HEK293 (cell line): Measurements from ENCODE around the gene ADAMTS16.
A peak's percentile ranks its signal among the peaks of the same experiment; 100 is the strongest.

ENCODE experiments used
- AEBP2 ChIP-seq: fragments of 450-650 bp; formaldehyde crosslinking; IDR thresholded peaks from 2 replicates; pipeline ENCODE4 v1.5.1; 2016; ENCODE audit warnings: missing biosample characterization, missing genetic modification characterization, borderline replicate concordance
- BCL11B ChIP-seq: fragments of 450-650 bp; formaldehyde crosslinking; IDR thresholded peaks from 2 replicates; pipeline ENCODE4 v1.5.1; 2016; ENCODE audit warnings: low read depth, missing biosample characterization, missing genetic modification characterization
- CTCF ChIP-seq: fragments of 450-650 bp; formaldehyde crosslinking; IDR thresholded peaks from 2 replicates; pipeline ENCODE4 v1.5.1; 2016; ENCODE audit warnings: missing biosample characterization, missing genetic modification characterization
- HOXC10 ChIP-seq: sonication (generic); formaldehyde crosslinking; IDR thresholded peaks from 2 replicates; pipeline ENCODE4 v1.8.1; 2023; ENCODE audit warnings: mild to moderate bottlenecking, missing genetic modification reagents
- KLF10 ChIP-seq: fragments of 450-650 bp; IDR thresholded peaks from 2 replicates; pipeline ENCODE4 v1.5.1; 2018; ENCODE audit warnings: missing biosample characterization, mild to moderate bottlenecking, missing genetic modification characterization
- MYNN ChIP-seq: fragments of 450-650 bp; formaldehyde crosslinking; IDR thresholded peaks from 2 replicates; pipeline ENCODE4 v1.5.1; 2016; ENCODE audit warnings: missing biosample characterization, missing genetic modification characterization, borderline replicate concordance
- RBAK ChIP-seq: fragments of 450-650 bp; formaldehyde crosslinking; IDR thresholded peaks from 2 replicates; pipeline ENCODE4 v1.5.1; 2016; ENCODE audit warnings: missing biosample characterization, missing genetic modification characterization
- REPIN1 ChIP-seq: fragments of 450-650 bp; formaldehyde crosslinking; IDR thresholded peaks from 2 replicates; pipeline ENCODE4 v1.5.1; 2017; ENCODE audit warnings: missing biosample characterization, missing genetic modification characterization, low read depth
- SP3 ChIP-seq: fragments of 450-650 bp; formaldehyde crosslinking; IDR thresholded peaks from 2 replicates; pipeline ENCODE4 v1.5.1; 2016; ENCODE audit warnings: missing biosample characterization, missing genetic modification characterization
- ZBTB6 ChIP-seq: fragments of 450-650 bp; formaldehyde crosslinking; IDR thresholded peaks from 2 replicates; pipeline ENCODE4 v1.5.1; 2017; ENCODE audit warnings: missing biosample characterization, missing genetic modification characterization
- ZEB2 ChIP-seq: fragments of 450-650 bp; formaldehyde crosslinking; IDR thresholded peaks from 2 replicates; pipeline ENCODE4 v1.5.1; 2016; ENCODE audit warnings: missing biosample characterization, missing genetic modification characterization
- ZNF138 ChIP-seq: fragments of 450-650 bp; formaldehyde crosslinking; IDR thresholded peaks from 2 replicates; pipeline ENCODE4 v1.5.1; 2016; ENCODE audit warnings: missing biosample characterization, missing genetic modification characterization, borderline replicate concordance
- ZNF157 ChIP-seq: fragments of 450-650 bp; formaldehyde crosslinking; IDR thresholded peaks from 2 replicates; pipeline ENCODE4 v1.5.1; 2016; ENCODE audit warnings: missing biosample characterization, missing genetic modification characterization
- ZNF23 ChIP-seq: fragments of 450-650 bp; formaldehyde crosslinking; IDR thresholded peaks from 2 replicates; pipeline ENCODE4 v1.5.1; 2016; ENCODE audit warnings: missing biosample characterization, missing genetic modification characterization, borderline replicate concordance
- ZNF274 ChIP-seq, 2 experiments: fragments of 200-500 bp in 1 of 2; fragments of 450-650 bp in 1 of 2; sonication (Bioruptor generic) in 1 of 2; formaldehyde crosslinking in 1 of 2; IDR thresholded peaks; 2 replicates each; pipeline versions ENCODE4 v1.5.1 to v1.6.1; 2014 to 2016; ENCODE audit warnings: borderline replicate concordance in 1 of 2, inconsistent platforms in 1 of 2, low read length in 1 of 2, missing biosample characterization in 1 of 2, missing genetic modification characterization in 1 of 2
- ZNF37A ChIP-seq: fragments of 450-650 bp; IDR thresholded peaks from 2 replicates; pipeline ENCODE4 v1.5.1; 2018; ENCODE audit warnings: missing biosample characterization, missing genetic modification characterization
- ZNF391 ChIP-seq: fragments of 450-650 bp; formaldehyde crosslinking; IDR thresholded peaks from 2 replicates; pipeline ENCODE4 v1.5.1; 2016; ENCODE audit warnings: low read depth, missing biosample characterization, missing genetic modification characterization, borderline replicate concordance
- ZNF544 ChIP-seq: fragments of 450-650 bp; formaldehyde crosslinking; IDR thresholded peaks from 2 replicates; pipeline ENCODE4 v1.5.0; 2017; ENCODE audit warnings: missing biosample characterization, missing genetic modification characterization
- ZNF548 ChIP-seq: fragments of 450-650 bp; formaldehyde crosslinking; IDR thresholded peaks from 2 replicates; pipeline ENCODE4 v1.5.1; 2016; ENCODE audit warnings: missing biosample characterization, missing genetic modification characterization
- ZNF555 ChIP-seq: fragments of 450-650 bp; formaldehyde crosslinking; conservative IDR thresholded peaks from 2 replicates; pipeline ENCODE4 v1.5.1; 2017; ENCODE audit warnings: missing biosample characterization, mild to moderate bottlenecking, missing genetic modification characterization, inconsistent platforms
- ZNF677 ChIP-seq: fragments of 450-650 bp; IDR thresholded peaks from 2 replicates; pipeline ENCODE4 v1.5.0; 2018; ENCODE audit warnings: missing biosample characterization, mild to moderate bottlenecking, missing genetic modification characterization, moderate library complexity
- ZNF768 ChIP-seq: fragments of 450-650 bp; formaldehyde crosslinking; IDR thresholded peaks from 2 replicates; pipeline ENCODE4 v1.5.1; 2018; ENCODE audit warnings: missing biosample characterization, mild to moderate bottlenecking, missing genetic modification characterization
- ZNF843 ChIP-seq: fragments of 450-650 bp; formaldehyde crosslinking; IDR thresholded peaks from 2 replicates; pipeline ENCODE4 v1.5.1; 2016; ENCODE audit warnings: missing biosample characterization, missing genetic modification characterization
- ZSCAN16 ChIP-seq: fragments of 450-650 bp; formaldehyde crosslinking; IDR thresholded peaks from 2 replicates; pipeline ENCODE4 v1.5.1; 2016; ENCODE audit warnings: missing biosample characterization, missing genetic modification characterization
- TF ChIP-seq, protein P1 (sequence below): fragments of 450-650 bp; formaldehyde crosslinking; IDR thresholded peaks from 2 replicates; pipeline ENCODE4 v1.5.1; 2017; ENCODE audit warnings: missing biosample characterization, missing genetic modification characterization
- TF ChIP-seq, protein P2 (sequence below): fragments of 450-650 bp; formaldehyde crosslinking; optimal IDR thresholded peaks from 2 replicates; pipeline ENCODE3; 2016; ENCODE audit warnings: missing biosample characterization, mild to moderate bottlenecking, missing genetic modification characterization
- TF ChIP-seq, protein P3 (sequence below): fragments of 450-650 bp; formaldehyde crosslinking; IDR thresholded peaks from 2 replicates; pipeline ENCODE4 v1.5.1; 2016; ENCODE audit warnings: missing biosample characterization, missing genetic modification characterization
- TF ChIP-seq, protein P4 (sequence below): fragments of 450-650 bp; formaldehyde crosslinking; IDR thresholded peaks from 2 replicates; pipeline ENCODE4 v1.5.1; 2016; ENCODE audit warnings: missing biosample characterization, missing genetic modification characterization, low read depth

Gene ADAMTS16

GRCh38 chr5:5335700-5336264 is 195.7 kb downstream of the ADAMTS16 start (continued):
- TF ChIP-seq HOXC10 (CRISPR knock-in tag) (no peak), CTCF (tag by site-specific recombination) (no peak), BCL11B (tag by site-specific recombination) (no peak), ZBTB6 (tag by site-specific recombination) (no peak), ZNF157 (tag by site-specific recombination) (no peak), ZNF843 (peak; percentile 95), ZNF544 (no peak), ZSCAN16 (tag by site-specific recombination) (no peak), ZEB2 (tag by site-specific recombination) (peak; percentile 95), KLF10 (tag by site-specific recombination) (no peak; the same call in none of the 2 replicates), ZNF391 (tag by site-specific recombination) (no peak), ZNF768 (no peak), ZNF677 (tag by site-specific recombination) (no peak), ZNF274 (IDR thresholded peaks at IDR 0.05; ENCODE audit: low read length) (no peak), ZNF274 (tag by site-specific recombination; IDR thresholded peaks at IDR 0.05; ENCODE audit: borderline replicate concordance) (no peak), ZNF548 (tag by site-specific recombination) (no peak), ZNF555 (no peak), AEBP2 (tag by site-specific recombination) (no peak), SP3 (0 out of 2 replicates have a peak, but pooled peaks have one; percentile 12), ZNF23 (tag by site-specific recombination) (no peak), REPIN1 (tag by site-specific recombination) (no peak), ZNF37A (0 out of 2 replicates have a peak, but pooled peaks have one; percentile 34), RBAK (tag by site-specific recombination) (no peak), ZNF138 (tag by site-specific recombination) (no peak), MYNN (no peak)
- TF ChIP-seq, protein P1, sequence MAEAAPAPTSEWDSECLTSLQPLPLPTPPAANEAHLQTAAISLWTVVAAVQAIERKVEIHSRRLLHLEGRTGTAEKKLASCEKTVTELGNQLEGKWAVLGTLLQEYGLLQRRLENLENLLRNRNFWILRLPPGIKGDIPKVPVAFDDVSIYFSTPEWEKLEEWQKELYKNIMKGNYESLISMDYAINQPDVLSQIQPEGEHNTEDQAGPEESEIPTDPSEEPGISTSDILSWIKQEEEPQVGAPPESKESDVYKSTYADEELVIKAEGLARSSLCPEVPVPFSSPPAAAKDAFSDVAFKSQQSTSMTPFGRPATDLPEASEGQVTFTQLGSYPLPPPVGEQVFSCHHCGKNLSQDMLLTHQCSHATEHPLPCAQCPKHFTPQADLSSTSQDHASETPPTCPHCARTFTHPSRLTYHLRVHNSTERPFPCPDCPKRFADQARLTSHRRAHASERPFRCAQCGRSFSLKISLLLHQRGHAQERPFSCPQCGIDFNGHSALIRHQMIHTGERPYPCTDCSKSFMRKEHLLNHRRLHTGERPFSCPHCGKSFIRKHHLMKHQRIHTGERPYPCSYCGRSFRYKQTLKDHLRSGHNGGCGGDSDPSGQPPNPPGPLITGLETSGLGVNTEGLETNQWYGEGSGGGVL (tag by site-specific recombination), result peak; percentile 59
- TF ChIP-seq, protein P2, sequence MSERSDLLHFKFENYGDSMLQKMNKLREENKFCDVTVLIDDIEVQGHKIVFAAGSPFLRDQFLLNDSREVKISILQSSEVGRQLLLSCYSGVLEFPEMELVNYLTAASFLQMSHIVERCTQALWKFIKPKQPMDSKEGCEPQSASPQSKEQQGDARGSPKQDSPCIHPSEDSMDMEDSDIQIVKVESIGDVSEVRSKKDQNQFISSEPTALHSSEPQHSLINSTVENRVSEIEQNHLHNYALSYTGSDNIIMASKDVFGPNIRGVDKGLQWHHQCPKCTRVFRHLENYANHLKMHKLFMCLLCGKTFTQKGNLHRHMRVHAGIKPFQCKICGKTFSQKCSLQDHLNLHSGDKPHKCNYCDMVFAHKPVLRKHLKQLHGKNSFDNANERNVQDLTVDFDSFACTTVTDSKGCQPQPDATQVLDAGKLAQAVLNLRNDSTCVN, result no peak
- TF ChIP-seq, protein P3, sequence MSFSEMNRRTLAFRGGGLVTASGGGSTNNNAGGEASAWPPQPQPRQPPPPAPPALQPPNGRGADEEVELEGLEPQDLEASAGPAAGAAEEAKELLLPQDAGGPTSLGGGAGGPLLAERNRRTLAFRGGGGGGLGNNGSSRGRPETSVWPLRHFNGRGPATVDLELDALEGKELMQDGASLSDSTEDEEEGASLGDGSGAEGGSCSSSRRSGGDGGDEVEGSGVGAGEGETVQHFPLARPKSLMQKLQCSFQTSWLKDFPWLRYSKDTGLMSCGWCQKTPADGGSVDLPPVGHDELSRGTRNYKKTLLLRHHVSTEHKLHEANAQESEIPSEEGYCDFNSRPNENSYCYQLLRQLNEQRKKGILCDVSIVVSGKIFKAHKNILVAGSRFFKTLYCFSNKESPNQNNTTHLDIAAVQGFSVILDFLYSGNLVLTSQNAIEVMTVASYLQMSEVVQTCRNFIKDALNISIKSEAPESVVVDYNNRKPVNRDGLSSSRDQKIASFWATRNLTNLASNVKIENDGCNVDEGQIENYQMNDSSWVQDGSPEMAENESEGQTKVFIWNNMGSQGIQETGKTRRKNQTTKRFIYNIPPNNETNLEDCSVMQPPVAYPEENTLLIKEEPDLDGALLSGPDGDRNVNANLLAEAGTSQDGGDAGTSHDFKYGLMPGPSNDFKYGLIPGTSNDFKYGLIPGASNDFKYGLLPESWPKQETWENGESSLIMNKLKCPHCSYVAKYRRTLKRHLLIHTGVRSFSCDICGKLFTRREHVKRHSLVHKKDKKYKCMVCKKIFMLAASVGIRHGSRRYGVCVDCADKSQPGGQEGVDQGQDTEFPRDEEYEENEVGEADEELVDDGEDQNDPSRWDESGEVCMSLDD (tag by site-specific recombination), result no peak
- TF ChIP-seq, protein P4, sequence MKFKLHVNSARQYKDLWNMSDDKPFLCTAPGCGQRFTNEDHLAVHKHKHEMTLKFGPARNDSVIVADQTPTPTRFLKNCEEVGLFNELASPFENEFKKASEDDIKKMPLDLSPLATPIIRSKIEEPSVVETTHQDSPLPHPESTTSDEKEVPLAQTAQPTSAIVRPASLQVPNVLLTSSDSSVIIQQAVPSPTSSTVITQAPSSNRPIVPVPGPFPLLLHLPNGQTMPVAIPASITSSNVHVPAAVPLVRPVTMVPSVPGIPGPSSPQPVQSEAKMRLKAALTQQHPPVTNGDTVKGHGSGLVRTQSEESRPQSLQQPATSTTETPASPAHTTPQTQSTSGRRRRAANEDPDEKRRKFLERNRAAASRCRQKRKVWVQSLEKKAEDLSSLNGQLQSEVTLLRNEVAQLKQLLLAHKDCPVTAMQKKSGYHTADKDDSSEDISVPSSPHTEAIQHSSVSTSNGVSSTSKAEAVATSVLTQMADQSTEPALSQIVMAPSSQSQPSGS (tag by site-specific recombination), result peak; percentile 23; the same call in 1 of the 2 replicates
